ENCODE results near the gene PSMD14.

Gene PSMD14

GRCh38 chr2:161406316-161406715, 98.1 kb downstream of the PSMD14 start:
- TF ChIP-seq REST (IDR thresholded peaks at IDR 0.05; ENCODE audit: insufficient read depth in 1 of 2, low read depth in 2 of 2, low read length in 2 of 2) (no peak), POLR2AphosphoS5 (IDR thresholded peaks at IDR 0.05; ENCODE audit: low read depth, low read length) (no peak)

GRCh38 chr2:161407597-161407996, 99.4 kb downstream of the PSMD14 start:
- TF ChIP-seq TAF1 (IDR thresholded peaks at IDR 0.05; ENCODE audit: borderline replicate concordance, insufficient read depth, low read length) (no peak), FOXP2 (optimal IDR thresholded peaks at IDR 0.05; ENCODE audit: borderline replicate concordance, extremely low read depth, extremely low read length, insufficient read depth) (no peak), REST (IDR thresholded peaks at IDR 0.05; ENCODE audit: insufficient read depth in 1 of 2, low read depth in 2 of 2, low read length in 2 of 2) (no peak), SIN3A (IDR thresholded peaks at IDR 0.05; ENCODE audit: borderline replicate concordance, insufficient read depth, low read length) (no peak), POLR2AphosphoS5 (IDR thresholded peaks at IDR 0.05; ENCODE audit: low read depth, low read length) (no peak)

- TF ChIP-seq SIN3A (IDR thresholded peaks at IDR 0.05; ENCODE audit: borderline replicate concordance, insufficient read depth, low read length) (no peak), POLR2AphosphoS5 (IDR thresholded peaks at IDR 0.05; ENCODE audit: low read depth, low read length) (no peak), REST (IDR thresholded peaks at IDR 0.05; ENCODE audit: insufficient read depth in 1 of 2, low read depth in 2 of 2, low read length in 2 of 2) (no peak), TAF1 (IDR thresholded peaks at IDR 0.05; ENCODE audit: borderline replicate concordance, insufficient read depth, low read length) (no peak), FOXP2 (optimal IDR thresholded peaks at IDR 0.05; ENCODE audit: borderline replicate concordance, extremely low read depth, extremely low read length, insufficient read depth) (no peak)
These were observed 101.2 kb downstream of the PSMD14 start for GRCh38 chr2:161409308-161409907.

- TF ChIP-seq TAF1 (IDR thresholded peaks at IDR 0.05; ENCODE audit: borderline replicate concordance, insufficient read depth, low read length) (no peak), SIN3A (IDR thresholded peaks at IDR 0.05; ENCODE audit: borderline replicate concordance, insufficient read depth, low read length) (no peak), POLR2AphosphoS5 (IDR thresholded peaks at IDR 0.05; ENCODE audit: low read depth, low read length) (no peak), REST (IDR thresholded peaks at IDR 0.05; ENCODE audit: insufficient read depth in 1 of 2, low read depth in 2 of 2, low read length in 2 of 2) (no peak), FOXP2 (optimal IDR thresholded peaks at IDR 0.05; ENCODE audit: borderline replicate concordance, extremely low read depth, extremely low read length, insufficient read depth) (no peak)
These were observed 104.1 kb downstream of the PSMD14 start for GRCh38 chr2:161412346-161412745.

All from PFSK-1 (cell line).